BE2C (cell line): ENCODE results near the gene CLIC4.

Experiments
- DNase-seq: peaks from one replicate; pipeline ENCODE4 v3.0.0-alpha.2; 2020
- H3K27me3 ChIP-seq: fragments of 250-450 bp; sonication (Bioruptor Pico); 2 replicates; pipeline ENCODE4 v1.5.1; 2020; ENCODE audit warnings: mild to moderate bottlenecking
- H3K36me3 ChIP-seq: fragments of 250-450 bp; sonication (Bioruptor Pico); 2 replicates; pipeline ENCODE4 v1.5.1; 2020; ENCODE audit warnings: mild to moderate bottlenecking
- H3K4me1 ChIP-seq: fragments of 250-450 bp; sonication (Bioruptor Pico); 2 replicates; pipeline ENCODE4 v1.5.1; 2020
- H3K4me3 ChIP-seq: 2 replicates; pipeline ENCODE4 v1.5.1; 2011; ENCODE audit warnings: low read depth, low read length
- H3K9me3 ChIP-seq: fragments of 250-450 bp; sonication (Bioruptor Pico); 2 replicates; pipeline ENCODE4 v1.5.1; 2020
- CTCF ChIP-seq: IDR thresholded peaks from 2 replicates; pipeline ENCODE4 v1.5.1; 2012; ENCODE audit warnings: mild to moderate bottlenecking, low read depth, low read length

Gene CLIC4

GRCh38 chr1:24867084-24867870 lies 122.0 kb downstream of the CLIC4 start:
- TF ChIP-seq CTCF: no peak
- no peak overlapping the region for H3K4me3 ChIP-seq
- no peaks in the 10 kb centered on the region for H3K27me3 ChIP-seq
- H3K9me3 ChIP-seq: no peaks in the 10 kb centered on the region
- no peak for DNase-seq
- H3K4me1 ChIP-seq: no peaks in the 10 kb centered on the region
- no peaks in the 10 kb centered on the region for H3K36me3 ChIP-seq

- H3K27me3 ChIP-seq: no peaks in the 10 kb centered on the region
- no peaks in the 10 kb centered on the region for H3K36me3 ChIP-seq
- no peak for TF ChIP-seq CTCF
- no peaks in the 10 kb centered on the region for H3K9me3 ChIP-seq
- H3K4me3 ChIP-seq: no peak overlapping the region
- no peaks in the 10 kb centered on the region for H3K4me1 ChIP-seq
- DNase-seq: no peak
Measured at GRCh38 chr1:24868016-24868875, 123.0 kb downstream of the CLIC4 start.

- Histone ChIP-seq H3K4me1 (no peaks in the 10 kb centered on the region), H3K27me3 (no peaks in the 10 kb centered on the region), H3K4me3 (no peak overlapping the region), H3K9me3 (no peaks in the 10 kb centered on the region), H3K36me3 (no peaks in the 10 kb centered on the region)
- peak; percentile 53 for DNase-seq
- TF ChIP-seq CTCF: no peak
Measured at GRCh38 chr1:24870551-24871195, 125.4 kb downstream of the CLIC4 start.

GRCh38 chr1:24871306-24871901 lies 126.2 kb downstream of the CLIC4 start:
- no peak for TF ChIP-seq CTCF
- Histone ChIP-seq H3K36me3 (no peaks in the 10 kb centered on the region), H3K4me1 (no peaks in the 10 kb centered on the region), H3K27me3 (no peaks in the 10 kb centered on the region), H3K9me3 (no peaks in the 10 kb centered on the region), H3K4me3 (no peak overlapping the region)
- no peak for DNase-seq

- DNase-seq: no peak
Measured at GRCh38 chr1:24872061-24872850, 127.0 kb downstream of the CLIC4 start.

More at GRCh38 chr1:24872061-24872850, 127.0 kb downstream of the CLIC4 start:
- no peaks in the 10 kb centered on the region for H3K27me3 ChIP-seq
- H3K4me1 ChIP-seq: no peaks in the 10 kb centered on the region
- H3K4me3 ChIP-seq: no peak overlapping the region
- H3K36me3 ChIP-seq: no peaks in the 10 kb centered on the region
- no peak for TF ChIP-seq CTCF
- H3K9me3 ChIP-seq: no peaks in the 10 kb centered on the region
